ENCODE measurements around the gene RAPGEF6.
"Not testable (repeated sequence)": the region's sequence is repeated elsewhere in the genome, so short reads cannot be mapped to it uniquely, and the experiment has no call there.

The RAPGEF6 gene

GRCh38 chr5:131487371-131487770, 147.7 kb downstream of the RAPGEF6 start:
- not testable (repeated sequence) for DNase-seq

GRCh38 chr5:131482617-131483016, 152.4 kb downstream of the RAPGEF6 start:
- DNase-seq = no peak

GRCh38 chr5:131481569-131481968, 153.5 kb downstream of the RAPGEF6 start:
- no peak for DNase-seq

- DNase-seq = no peak
Measured at GRCh38 chr5:131475541-131475941, 159.5 kb downstream of the RAPGEF6 start.

- no peak for DNase-seq
Measured at GRCh38 chr5:131473731-131474130, 161.3 kb downstream of the RAPGEF6 start.

- DNase-seq = no peak
Measured at GRCh38 chr5:131466171-131466766, 168.8 kb downstream of the RAPGEF6 start.

GRCh38 chr5:131463656-131464055, 171.4 kb downstream of the RAPGEF6 start:
- no peak for DNase-seq

- no peak for DNase-seq
Measured at GRCh38 chr5:131462454-131462853, 172.6 kb downstream of the RAPGEF6 start.

GRCh38 chr5:131461742-131462141, 173.3 kb downstream of the RAPGEF6 start:
- no peak for DNase-seq

GRCh38 chr5:131460867-131461572, 174.0 kb downstream of the RAPGEF6 start:
- DNase-seq = no peak

- no peak for DNase-seq
Measured at GRCh38 chr5:131460133-131460532, 174.9 kb downstream of the RAPGEF6 start.

- no peak for DNase-seq
Measured at GRCh38 chr5:131459216-131459615, 175.8 kb downstream of the RAPGEF6 start.

- DNase-seq = no peak
Measured at GRCh38 chr5:131457193-131457592, 177.8 kb downstream of the RAPGEF6 start.

GRCh38 chr5:131450941-131451340, 184.1 kb downstream of the RAPGEF6 start:
- no peak for DNase-seq

- DNase-seq = no peak
Measured at GRCh38 chr5:131441184-131441583, 193.8 kb downstream of the RAPGEF6 start.

GRCh38 chr5:131436081-131436480, 198.9 kb downstream of the RAPGEF6 start:
- no peak for DNase-seq

- no peak for DNase-seq
Measured at GRCh38 chr5:131433109-131433508, 201.9 kb downstream of the RAPGEF6 start.

- no peak for DNase-seq
Measured at GRCh38 chr5:131431794-131432193, 203.2 kb downstream of the RAPGEF6 start.

GRCh38 chr5:131430794-131431193, 204.2 kb downstream of the RAPGEF6 start:
- no peak for DNase-seq

- no peak for DNase-seq
Measured at GRCh38 chr5:131426011-131426410, 209.0 kb downstream of the RAPGEF6 start.

GRCh38 chr5:131423056-131423455, 212.0 kb downstream of the RAPGEF6 start:
- peak; percentile 11 for DNase-seq

GRCh38 chr5:131419877-131420276, 215.2 kb downstream of the RAPGEF6 start:
- no peak for DNase-seq

- DNase-seq = no peak
Measured at GRCh38 chr5:131418846-131419245, 216.2 kb downstream of the RAPGEF6 start.

GRCh38 chr5:131417240-131417869, 217.7 kb downstream of the RAPGEF6 start:
- DNase-seq = peak; percentile 69
